B cell (primary cell): ENCODE measurements around the gene SLC5A10. TPM values are rescaled to one million over a fixed set of nuclear protein-coding genes. Genes with fewer than 3 reads are reported as not detected.

Experiments used
- ATAC-seq: fragments of 200-7000 bp; cut with Tn5 transposase; one replicate; pipeline ENCODE4 v1.10.0; 2021; ENCODE audit warnings: low read depth, mild to moderate bottlenecking, moderate number of reproducible peaks, moderate library complexity
- CTCF ChIA-PET: fragments of 350-600 bp; sonication (Branson Sonifier 250); formaldehyde crosslinking; loops from one replicate; lab custom pipeline; 2021; ENCODE audit warnings: antibody characterized with exemption, inconsistent platforms; lab: Charles Lee
- POLR2A ChIA-PET: fragments of 350-600 bp; sonication (Branson Sonifier 250); formaldehyde crosslinking; loops from one replicate; lab custom pipeline; 2021; ENCODE audit warnings: antibody characterized with exemption; lab: Charles Lee
- DNase-seq: peaks from one replicate; pipeline ENCODE4 v3.0.0; 2013
- H2AFZ ChIP-seq: 2 replicates; pipeline ENCODE4 v1.6.1; 2012; ENCODE audit warnings: mild to moderate bottlenecking, low read depth, low read length; ENCODE audit not compliant: insufficient read depth, poor library complexity, severe bottlenecking
- H3K27ac ChIP-seq, 2 donors: 1 replicate in 1 of 2; 2 replicates in 1 of 2; pipeline ENCODE4 v1.5.1; 2012 to 2013; ENCODE audit warnings: low read length in 2 of 2, mild to moderate bottlenecking in 2 of 2, moderate library complexity in 1 of 2
- H3K27me3 ChIP-seq, 4 experiments: fragments of 200-600 bp in 1 of 4; sonication (generic) in 1 of 4; replicated peaks in 1 of 4; 1 replicate in 2 of 4; 2 replicates in 2 of 4; pipeline versions ENCODE4 v1.6.1 to v1.7.0; 2013 to 2016; ENCODE audit warnings: low read length in 3 of 4, mild to moderate bottlenecking in 2 of 4, mixed read lengths in 1 of 4, moderate library complexity in 1 of 4; ENCODE audit not compliant: insufficient read depth in 4 of 4, control insufficient read depth in 3 of 4; ENCODE audit errors: control extremely low read depth in 1 of 4
- H3K36me3 ChIP-seq, 2 experiments: replicated peaks in 1 of 2; 1 replicate in 1 of 2; 2 replicates in 1 of 2; pipeline versions ENCODE4 v1.6.1 to v1.7.1; 2013; ENCODE audit warnings: low read length in 1 of 2; ENCODE audit not compliant: insufficient read depth in 2 of 2, control insufficient read depth in 1 of 2; ENCODE audit errors: control extremely low read depth in 1 of 2, extremely low read depth in 1 of 2
- H3K4me1 ChIP-seq, 2 donors: fragments of 200-600 bp in 1 of 2; sonication (generic) in 1 of 2; 1 replicate in 1 of 2; 2 replicates in 1 of 2; pipeline versions ENCODE4 v1.5.1 to v1.6.1; 2013 to 2017; ENCODE audit warnings: low read length in 2 of 2; ENCODE audit not compliant: control insufficient read depth in 2 of 2, insufficient read depth in 2 of 2
- H3K4me2 ChIP-seq: replicated peaks from 2 replicates; pipeline ENCODE3; 2012; ENCODE audit warnings: mild to moderate bottlenecking, low read depth, low read length; ENCODE audit not compliant: poor library complexity, severe bottlenecking
- H3K4me3 ChIP-seq, 5 experiments: fragments of 200-600 bp in 1 of 5; sonication (generic) in 1 of 5; 1 replicate in 3 of 5; 2 replicates in 2 of 5; pipeline versions ENCODE4 v1.5.1 to v1.7.0; 2011 to 2016; ENCODE audit warnings: low read length in 4 of 5, mild to moderate bottlenecking in 4 of 5, low read depth in 2 of 5, control low read depth in 1 of 5, moderate library complexity in 1 of 5; ENCODE audit not compliant: insufficient read depth in 1 of 5; ENCODE audit errors: control extremely low read depth in 1 of 5, extremely low read depth in 1 of 5
- H3K79me2 ChIP-seq: fragments of 200-600 bp; sonication (generic); one replicate; pipeline ENCODE4 v1.6.0; 2016; ENCODE audit warnings: low read length; ENCODE audit not compliant: control insufficient read depth, insufficient read depth
- H3K9ac ChIP-seq: fragments of 200-600 bp; sonication (generic); 2 replicates; pipeline ENCODE4 v1.6.1; 2017; ENCODE audit warnings: mild to moderate bottlenecking, low read length, moderate library complexity
- H3K9me3 ChIP-seq, 3 donors: one replicate each; pipeline versions ENCODE4 v1.6.1 to v1.7.1; 2013; ENCODE audit warnings: low read length in 2 of 3; ENCODE audit not compliant: control insufficient read depth in 2 of 3, insufficient read depth in 1 of 3; ENCODE audit errors: control extremely low read depth in 1 of 3
- H4K20me1 ChIP-seq: 2 replicates; pipeline ENCODE4 v1.6.0; 2012; ENCODE audit warnings: mild to moderate bottlenecking, low read length; ENCODE audit not compliant: insufficient read depth, control insufficient read depth, poor library complexity, severe bottlenecking
- H3K27ac Mint-ChIP-seq: one replicate; pipeline ENCODE4 v1.8.0; 2021; ENCODE audit warnings: mixed read lengths
- H3K27me3 Mint-ChIP-seq: one replicate; pipeline ENCODE4 v1.8.0; 2021; ENCODE audit warnings: mixed read lengths
- H3K4me1 Mint-ChIP-seq: one replicate; pipeline ENCODE4 v1.8.0; 2021; ENCODE audit warnings: mixed read lengths
- H3K4me3 Mint-ChIP-seq: one replicate; pipeline ENCODE4 v1.8.0; 2021; ENCODE audit warnings: mixed read lengths
- H3K9me3 Mint-ChIP-seq: one replicate; pipeline ENCODE4 v1.8.0; 2022; ENCODE audit warnings: mixed read lengths; ENCODE audit not compliant: insufficient read depth
- EZH2 ChIP-seq: IDR thresholded peaks from 2 replicates; pipeline ENCODE4 v1.6.1; 2012; ENCODE audit warnings: borderline replicate concordance, low read depth, mild to moderate bottlenecking, moderate library complexity, low read length; ENCODE audit not compliant: insufficient read depth, poor library complexity, severe bottlenecking
- WGBS: methylation state at CpG from one replicate; pipeline ENCODE4 v1.1.5; 2013; ENCODE audit warnings: missing lambda C conversion rate; ENCODE audit not compliant: insufficient coverage; 5-methylcytosine and 5-hydroxymethylcytosine counted together
- intact Hi-C: fragments of 100-400 bp; cut with micrococcal nuclease; formaldehyde crosslinking; loops from one replicate; pipeline ENCODE4 v1.10.0; 2022
- polyA plus RNA-seq: library from polyadenylated mRNA; depleted of rRNA; stranded (reverse); fragments of >200 nt; gene quantifications from 2 replicates; pipeline ENCODE4 v1.2.3, GENCODE V29; 2012
- total RNA-seq, 2 donors: library from RNA; stranded (reverse); fragments of 120-200 nt in 1 of 2; gene quantifications; 1 replicate in 1 of 2; 2 replicates in 1 of 2; pipeline versions ENCODE4 v1.2.3 to v1.2.4, GENCODE V29; 2013 to 2022
- TF ChIP-seq, protein P1 (sequence below): fragments of 200-600 bp; IDR thresholded peaks from one replicate; pipeline ENCODE4 v1.8.0; 2022; ENCODE audit warnings: antibody characterized with exemption, mild to moderate bottlenecking

SLC5A10 gene
- total and polyA plus RNA-seq, 2 donors (not counting 1 experiment from before 2014, with no cell fraction given), result not detected

- peaks cover 36% of the 10 kb centered on the region for H3K27me3 Mint-ChIP-seq
- DNase-seq (no peak), ATAC-seq (no peak)
- Histone ChIP-seq H4K20me1 (no peaks in the 10 kb centered on the region), H3K27me3 (peaks cover 0 to 16% (median 4%) of the 10 kb centered on the region in 4 experiments), H3K9me3 (peaks cover 0 to 6% (median 0%) of the 10 kb centered on the region in 3 donors), H3K4me2 (no peak overlapping the region), H3K27ac (no peak overlapping the region), H3K79me2 (no peaks in the 10 kb centered on the region), H3K9ac (no peak overlapping the region), H3K36me3 (no peaks in the 10 kb centered on the region), H3K4me3 (no peak overlapping the region), H3K4me1 (peaks cover under 1 to 1% of the 10 kb centered on the region in 2 donors), H2AFZ (no peak overlapping the region)
- TF ChIP-seq, protein P1, sequence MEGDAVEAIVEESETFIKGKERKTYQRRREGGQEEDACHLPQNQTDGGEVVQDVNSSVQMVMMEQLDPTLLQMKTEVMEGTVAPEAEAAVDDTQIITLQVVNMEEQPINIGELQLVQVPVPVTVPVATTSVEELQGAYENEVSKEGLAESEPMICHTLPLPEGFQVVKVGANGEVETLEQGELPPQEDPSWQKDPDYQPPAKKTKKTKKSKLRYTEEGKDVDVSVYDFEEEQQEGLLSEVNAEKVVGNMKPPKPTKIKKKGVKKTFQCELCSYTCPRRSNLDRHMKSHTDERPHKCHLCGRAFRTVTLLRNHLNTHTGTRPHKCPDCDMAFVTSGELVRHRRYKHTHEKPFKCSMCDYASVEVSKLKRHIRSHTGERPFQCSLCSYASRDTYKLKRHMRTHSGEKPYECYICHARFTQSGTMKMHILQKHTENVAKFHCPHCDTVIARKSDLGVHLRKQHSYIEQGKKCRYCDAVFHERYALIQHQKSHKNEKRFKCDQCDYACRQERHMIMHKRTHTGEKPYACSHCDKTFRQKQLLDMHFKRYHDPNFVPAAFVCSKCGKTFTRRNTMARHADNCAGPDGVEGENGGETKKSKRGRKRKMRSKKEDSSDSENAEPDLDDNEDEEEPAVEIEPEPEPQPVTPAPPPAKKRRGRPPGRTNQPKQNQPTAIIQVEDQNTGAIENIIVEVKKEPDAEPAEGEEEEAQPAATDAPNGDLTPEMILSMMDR, result no peak
- TF ChIP-seq EZH2, result no peak
- H3K4me1 Mint-ChIP-seq, result peaks cover 4% of the 10 kb centered on the region
- ChIA-PET POLR2A (no interaction called here), CTCF (no interaction called here)
- WGBS, result 44% methylated on average over 2 of the region's 4 CpGs
- no peak overlapping the region for H3K27ac Mint-ChIP-seq
- no peaks in the 10 kb centered on the region for H3K9me3 Mint-ChIP-seq
- intact Hi-C loops, result no loop called here
- H3K4me3 Mint-ChIP-seq, result no peak overlapping the region
Measured at GRCh38 chr17:18950346-18950745, 1.6 kb upstream of the SLC5A10 start.

DNA sequence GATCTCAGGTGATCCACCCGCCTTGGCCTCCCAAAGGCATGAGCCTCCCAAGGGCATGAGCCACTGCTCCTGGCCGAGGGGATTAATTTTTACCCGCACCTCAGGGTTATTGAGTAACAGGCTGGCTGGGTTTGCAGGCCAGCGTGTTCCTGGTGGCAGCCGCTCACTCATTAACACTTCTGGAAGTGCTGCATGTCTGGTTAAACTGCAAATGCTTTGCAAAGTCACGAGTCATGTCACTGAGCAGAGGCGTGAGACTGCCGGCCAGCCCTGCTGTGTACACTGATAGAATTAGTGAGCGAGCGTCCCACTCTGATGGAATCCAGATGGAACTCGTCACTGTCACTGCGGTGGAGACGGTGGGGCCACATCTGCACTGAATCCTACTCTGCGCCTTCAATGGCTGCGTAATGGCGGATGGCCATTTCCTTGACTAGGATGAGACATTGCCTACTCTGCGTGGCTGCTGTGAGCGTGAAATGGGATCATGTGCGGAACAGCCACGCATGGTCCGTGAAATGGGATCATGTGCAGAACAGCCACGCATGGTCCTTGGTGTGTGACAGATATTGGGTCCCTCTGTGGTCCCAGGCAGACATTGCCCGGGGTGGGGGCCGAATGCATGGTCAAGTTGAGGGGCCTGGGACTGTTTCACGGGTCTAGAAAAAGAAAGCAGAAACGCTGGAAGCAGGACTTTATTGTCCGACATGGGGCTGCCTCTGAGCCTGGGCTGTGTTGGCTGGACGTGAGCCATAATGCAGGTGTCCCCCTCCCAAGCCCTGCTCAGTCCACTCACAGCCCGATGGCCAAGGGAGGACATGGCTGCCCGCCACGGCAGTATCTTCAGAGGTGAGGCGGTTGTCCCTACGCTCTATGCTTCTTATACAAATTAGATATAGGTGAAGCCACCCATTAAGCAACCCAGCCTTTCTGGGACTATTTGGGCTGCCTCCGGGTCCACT lies 740 bp upstream of the SLC5A10 start:
- POLR2A ChIA-PET, result no interaction called here
- peaks cover 0 to 5% of the 10 kb centered on the region in 2 donors for H3K4me1 ChIP-seq

More for the DNA sequence above, 740 bp upstream of the SLC5A10 start:
- H3K36me3 ChIP-seq, result no peaks in the 10 kb centered on the region
- peaks cover 28% of the 10 kb centered on the region for H3K27me3 Mint-ChIP-seq
- H3K27ac ChIP-seq, result no peak overlapping the region
- intact Hi-C loops, result no loop called here
- peaks cover 0 to 5% (median 0%) of the 10 kb centered on the region in 3 donors for H3K9me3 ChIP-seq
- H3K9ac ChIP-seq, result no peak overlapping the region
- no peak for DNase-seq
- H3K79me2 ChIP-seq, result no peaks in the 10 kb centered on the region
- H3K4me2 ChIP-seq, result no peak overlapping the region
- H3K9me3 Mint-ChIP-seq, result no peaks in the 10 kb centered on the region
- no peaks in the 10 kb centered on the region for H4K20me1 ChIP-seq
- no peak for TF ChIP-seq EZH2
- TF ChIP-seq, protein P1, result no peak
- ATAC-seq, result no peak
- CTCF ChIA-PET, result no interaction called here
- H3K4me3 ChIP-seq, result no peak overlapping the region
- WGBS, result 87% methylated on average over 29 of the region's 34 CpGs
- H3K4me1 Mint-ChIP-seq, result peaks cover 3% of the 10 kb centered on the region
- peaks cover 0 to 14% (median 2%) of the 10 kb centered on the region in 4 experiments for H3K27me3 ChIP-seq
- no peak overlapping the region for H2AFZ ChIP-seq
- no peak overlapping the region for H3K27ac Mint-ChIP-seq
- H3K4me3 Mint-ChIP-seq, result no peak overlapping the region
